ENCODE results near the gene PTTG2.
A peak's percentile ranks its signal among the peaks of the same experiment; 100 is the strongest.

PTTG2 gene

DNA sequence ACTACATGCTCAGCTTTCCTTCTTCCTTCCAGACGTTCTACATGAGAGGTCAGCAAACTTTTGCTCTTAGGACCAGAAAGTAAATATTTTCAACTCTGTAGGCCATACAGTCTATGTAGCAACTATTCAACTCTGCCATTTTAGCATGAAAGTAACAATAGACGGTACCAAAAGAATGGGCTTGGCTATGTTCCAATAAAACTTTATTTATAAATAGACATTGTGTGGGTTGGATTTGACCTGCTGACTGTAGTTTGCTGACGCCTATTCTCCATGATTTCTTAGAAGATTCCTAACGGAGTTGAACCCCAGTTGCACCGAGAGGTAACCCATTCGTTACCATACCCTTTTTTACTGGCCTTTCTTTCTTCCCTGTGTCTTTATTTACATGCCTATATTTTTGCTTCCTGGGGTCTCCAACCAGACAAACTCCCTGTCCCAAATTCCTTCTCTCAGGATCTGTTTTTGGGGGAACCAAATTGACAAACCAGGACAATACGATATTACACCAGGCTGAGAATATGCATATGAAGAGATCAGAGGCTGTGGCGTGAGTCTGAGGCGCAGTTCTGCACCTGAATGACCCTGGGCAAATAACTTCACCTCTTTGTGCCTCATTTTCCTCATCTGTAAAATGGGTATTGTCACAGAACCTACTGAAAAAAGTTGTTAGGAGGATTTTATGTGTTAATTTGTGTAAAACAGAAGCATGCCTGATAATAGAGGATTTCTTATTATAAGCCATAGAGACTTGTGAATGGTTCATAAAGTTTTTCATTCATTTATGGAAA, 10.4 kb upstream of the PTTG2 start:
- no peak overlapping the region for H3K4me3 ChIP-seq

DNA sequence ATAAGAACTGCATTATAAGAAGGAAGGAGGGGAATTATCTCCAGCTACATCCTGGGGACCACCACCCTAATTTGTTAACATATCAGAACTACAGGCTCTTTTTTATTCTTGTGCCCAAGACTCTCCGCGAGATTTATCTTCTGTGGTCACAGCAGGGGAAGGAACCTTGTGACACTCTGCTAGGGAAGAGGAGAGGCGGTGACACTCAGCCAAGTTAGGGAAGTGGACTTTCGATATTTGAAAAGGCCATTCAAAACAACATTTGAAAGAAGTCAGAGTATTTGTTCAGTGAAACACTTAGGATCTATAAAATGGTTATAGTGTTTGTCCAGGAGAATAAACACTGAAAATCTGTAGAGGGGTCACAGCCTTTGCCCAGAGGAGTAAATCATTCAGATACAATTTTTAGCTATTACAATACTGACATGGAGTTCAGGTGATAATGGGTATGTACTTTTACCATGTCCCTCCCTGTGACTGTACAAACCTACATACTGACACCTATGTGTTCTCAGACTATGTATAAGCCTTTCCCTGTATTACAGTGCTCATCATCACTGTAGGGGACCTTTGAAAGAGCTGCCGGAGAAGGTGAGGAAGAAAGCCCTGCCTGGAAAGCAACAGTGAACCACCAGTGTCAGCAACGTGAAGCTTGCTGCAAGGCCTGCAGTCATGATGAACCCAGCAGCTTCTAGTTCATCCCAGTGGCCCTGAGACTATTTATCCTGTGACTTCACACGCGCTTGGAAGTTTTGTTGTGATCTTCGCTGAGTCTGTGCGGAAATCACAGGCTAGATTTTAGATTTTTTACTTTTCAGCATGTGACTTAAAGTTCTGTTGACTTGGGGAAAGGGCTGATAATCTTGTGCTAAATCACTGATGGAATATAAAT, 8.5 kb upstream of the PTTG2 start:
- TF ChIP-seq, protein P1, sequence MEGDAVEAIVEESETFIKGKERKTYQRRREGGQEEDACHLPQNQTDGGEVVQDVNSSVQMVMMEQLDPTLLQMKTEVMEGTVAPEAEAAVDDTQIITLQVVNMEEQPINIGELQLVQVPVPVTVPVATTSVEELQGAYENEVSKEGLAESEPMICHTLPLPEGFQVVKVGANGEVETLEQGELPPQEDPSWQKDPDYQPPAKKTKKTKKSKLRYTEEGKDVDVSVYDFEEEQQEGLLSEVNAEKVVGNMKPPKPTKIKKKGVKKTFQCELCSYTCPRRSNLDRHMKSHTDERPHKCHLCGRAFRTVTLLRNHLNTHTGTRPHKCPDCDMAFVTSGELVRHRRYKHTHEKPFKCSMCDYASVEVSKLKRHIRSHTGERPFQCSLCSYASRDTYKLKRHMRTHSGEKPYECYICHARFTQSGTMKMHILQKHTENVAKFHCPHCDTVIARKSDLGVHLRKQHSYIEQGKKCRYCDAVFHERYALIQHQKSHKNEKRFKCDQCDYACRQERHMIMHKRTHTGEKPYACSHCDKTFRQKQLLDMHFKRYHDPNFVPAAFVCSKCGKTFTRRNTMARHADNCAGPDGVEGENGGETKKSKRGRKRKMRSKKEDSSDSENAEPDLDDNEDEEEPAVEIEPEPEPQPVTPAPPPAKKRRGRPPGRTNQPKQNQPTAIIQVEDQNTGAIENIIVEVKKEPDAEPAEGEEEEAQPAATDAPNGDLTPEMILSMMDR (IDR thresholded peaks at IDR 0.05), result no peak
- no peak overlapping the region for H3K4me3 ChIP-seq
- no peaks in the 10 kb centered on the region for H3K9me3 ChIP-seq
- H3K4me1 ChIP-seq, result peaks cover 0 to 8% (median 0%) of the 10 kb centered on the region in 4 donors
- DNase-seq, result peak in 1 of 2 donors; percentile 35
- H3K36me3 ChIP-seq, result peaks cover 0 to 10% (median 0%) of the 10 kb centered on the region in 3 donors
- H3K27ac ChIP-seq, result no peak overlapping the region
- intact Hi-C loops (cut with DNase I; ENCODE audit: low total_unique reads), result no loop called here
- no peaks in the 10 kb centered on the region for H3K27me3 ChIP-seq

More for the DNA sequence above, 10.4 kb upstream of the PTTG2 start:
- no peak overlapping the region for H3K27ac ChIP-seq
- intact Hi-C loops (cut with DNase I; ENCODE audit: low total_unique reads), result no loop called here
- H3K27me3 ChIP-seq, result no peaks in the 10 kb centered on the region
- no peaks in the 10 kb centered on the region for H3K9me3 ChIP-seq
- peaks cover 0 to 25% (median 0%) of the 10 kb centered on the region in 4 donors for H3K4me1 ChIP-seq
- TF ChIP-seq, protein P1 (IDR thresholded peaks at IDR 0.05), result no peak
- no peak for DNase-seq
- peaks cover 0 to 10% (median 0%) of the 10 kb centered on the region in 3 donors for H3K36me3 ChIP-seq

DNA sequence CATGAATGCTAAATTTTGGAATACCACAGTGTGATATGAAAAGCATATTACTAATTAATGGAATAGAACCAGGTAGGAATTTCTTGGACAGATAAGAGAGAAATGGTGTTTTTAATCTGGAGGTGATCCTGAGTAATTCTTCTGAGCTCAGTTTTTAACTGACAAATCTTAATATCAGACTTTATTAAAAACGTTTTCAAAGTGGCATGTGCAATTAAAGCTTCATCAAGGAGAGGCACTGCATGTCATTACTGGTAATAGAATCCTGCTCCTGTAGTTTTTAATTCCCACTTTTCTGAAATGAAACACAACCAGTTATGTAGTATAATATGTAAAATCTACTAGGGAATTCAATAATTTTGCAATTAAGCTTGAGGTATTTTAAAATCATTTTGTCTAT, 7.0 kb upstream of the PTTG2 start:
- intact Hi-C loops (cut with DNase I; ENCODE audit: low total_unique reads), result no loop called here
- Histone ChIP-seq H3K27ac (no peak overlapping the region), H3K4me3 (no peak overlapping the region), H3K4me1 (peaks cover 0 to 14% (median 0%) of the 10 kb centered on the region in 4 donors), H3K36me3 (peaks cover 0 to 10% (median 0%) of the 10 kb centered on the region in 3 donors), H3K27me3 (no peaks in the 10 kb centered on the region), H3K9me3 (no peaks in the 10 kb centered on the region)
- DNase-seq, result no peak
- TF ChIP-seq, protein P1 (IDR thresholded peaks at IDR 0.05), result no peak

DNA sequence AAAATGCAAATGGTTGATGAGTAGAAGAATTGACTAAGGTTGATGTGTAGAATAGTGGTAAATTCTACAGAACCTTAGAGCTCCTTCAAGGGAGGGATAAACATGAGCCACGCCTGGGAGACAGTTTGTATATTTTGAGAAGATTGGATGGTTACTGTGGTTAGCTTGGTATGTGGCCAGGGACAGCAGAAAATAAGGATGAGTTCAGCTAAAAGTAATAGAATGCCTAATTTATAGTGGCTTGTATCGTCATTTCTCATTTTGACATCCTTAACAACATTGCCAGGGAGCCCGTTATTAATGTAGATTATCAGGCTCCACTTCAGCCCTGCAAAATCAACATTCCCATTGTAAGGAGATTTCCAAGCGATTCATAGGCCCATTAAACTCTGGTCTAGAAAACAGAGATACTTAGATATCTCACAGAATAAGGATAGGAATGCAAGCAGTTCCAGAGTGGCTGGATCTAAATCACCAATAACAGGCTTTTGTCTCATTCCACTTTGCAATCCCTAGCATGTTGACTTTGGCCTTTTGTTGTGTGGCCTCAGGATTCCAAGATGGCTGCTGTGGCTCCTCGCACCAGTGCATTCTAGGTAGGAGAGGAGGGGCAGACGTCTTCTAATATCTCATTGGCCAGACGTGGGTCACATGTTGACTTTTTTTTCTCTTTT, 6.4 kb upstream of the PTTG2 start:
- Histone ChIP-seq H3K27me3 (no peaks in the 10 kb centered on the region), H3K36me3 (peaks cover 0 to 10% (median 0%) of the 10 kb centered on the region in 3 donors), H3K9me3 (no peaks in the 10 kb centered on the region), H3K27ac (no peak overlapping the region), H3K4me3 (no peak overlapping the region), H3K4me1 (peaks cover 0 to 15% (median 0%) of the 10 kb centered on the region in 4 donors)
- DNase-seq, result no peak
- TF ChIP-seq, protein P1 (IDR thresholded peaks at IDR 0.05), result no peak
- intact Hi-C loops (cut with DNase I; ENCODE audit: low total_unique reads), result no loop called here

DNA sequence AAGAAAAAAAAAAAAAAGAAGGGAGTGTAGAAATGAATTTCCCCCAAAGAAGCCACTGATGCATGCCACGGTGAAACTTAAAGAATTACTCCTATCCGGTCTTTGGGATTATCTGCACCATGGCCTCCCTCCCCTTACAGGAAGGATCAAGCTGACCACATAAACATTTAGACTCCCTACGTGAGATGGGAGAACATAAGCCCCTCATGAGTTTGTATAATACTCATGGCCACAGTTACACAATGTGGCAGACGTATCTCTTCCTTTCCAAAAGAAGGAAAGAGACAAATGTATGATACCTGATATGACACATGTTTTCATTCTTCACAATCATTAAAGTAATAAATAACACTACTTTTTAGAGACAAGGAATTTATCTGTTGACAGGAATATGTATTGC, 3.3 kb upstream of the PTTG2 start:
- intact Hi-C loops (cut with DNase I; ENCODE audit: low total_unique reads), result no loop called here
- no peak overlapping the region for H3K27ac ChIP-seq
- H3K4me1 ChIP-seq, result peaks cover 0 to 21% (median 2%) of the 10 kb centered on the region in 4 donors
- peaks cover 0 to 7% (median 0%) of the 10 kb centered on the region in 3 donors for H3K36me3 ChIP-seq
- no peaks in the 10 kb centered on the region for H3K9me3 ChIP-seq
- H3K4me3 ChIP-seq, result no peak overlapping the region
- no peak for DNase-seq
- no peaks in the 10 kb centered on the region for H3K27me3 ChIP-seq
- TF ChIP-seq, protein P1 (IDR thresholded peaks at IDR 0.05), result no peak
